H1 (cell line): ENCODE data around the gene CRACDL. TPM values are rescaled to one million over a fixed set of nuclear protein-coding genes. Genes with fewer than 3 reads are reported as not detected.

Experiments
- ATF2 ChIP-seq: IDR thresholded peaks from 2 replicates; pipeline ENCODE4 v1.6.1; 2012; ENCODE audit warnings: low read length, inconsistent platforms
- polyA plus RNA-seq, 7 experiments: library from polyadenylated mRNA; depleted of rRNA in 3 of 7; stranded (reverse) in 5 of 7; unstranded in 2 of 7; fragments of >200 nt in 5 of 7; fragments of 200-250 nt in 2 of 7; gene quantifications; 1 replicate in 5 of 7; 2 replicates in 1 of 7; 4 replicates in 1 of 7; pipeline versions ENCODE4 v1.2.1 to v1.2.3, GENCODE V29; 2011 to 2013; ENCODE audit warnings: missing spikeins in 2 of 7, mixed read lengths in 2 of 7
- total RNA-seq: library from RNA; stranded (reverse); fragmentation: NEBNext Ultra II Directional; extraction: Animal tissue kit (Norgen Biotek cat#: 25700); gene quantifications from 2 replicates; pipeline ENCODE4 v1.2.1, GENCODE V29; 2021

Gene CRACDL
- total and polyA plus RNA-seq, 2 of the 8 experiments (the other 6 are each of a cell fraction or from before 2014, with no cell fraction given) = 0.07 to 0.38 TPM

GRCh38 chr2:98761267-98761781, 174.7 kb downstream of the CRACDL start (continued):
- TF ChIP-seq ATF2 = no peak
